Liver (tissue), 9 donors: Measurements from ENCODE around the gene ZNF33B. TPM values are rescaled to one million over a fixed set of nuclear protein-coding genes. Genes with fewer than 3 reads are reported as not detected.

Experiments used
- DNase-seq: peaks from one replicate; pipeline ENCODE4 v3.0.0-alpha.2; 2017; ENCODE audit warnings: low spot score
- H3K27ac ChIP-seq, 2 donors: one replicate each; pipeline ENCODE4 v1.7.0; 2013; ENCODE audit warnings: inconsistent platforms in 2 of 2, low read length in 2 of 2, control low read depth in 1 of 2, low read depth in 1 of 2, mild to moderate bottlenecking in 1 of 2
- H3K27me3 ChIP-seq, 4 donors: one replicate each; pipeline versions ENCODE4 v1.6.1 to v1.7.0; 2013; ENCODE audit warnings: low read length in 3 of 4, inconsistent platforms in 1 of 4, mild to moderate bottlenecking in 1 of 4, moderate library complexity in 1 of 4; ENCODE audit not compliant: control insufficient read depth in 4 of 4, insufficient read depth in 4 of 4
- H3K36me3 ChIP-seq, 4 donors: one replicate each; pipeline versions ENCODE4 v1.6.1 to v1.7.0; 2013; ENCODE audit warnings: low read length in 3 of 4, mild to moderate bottlenecking in 3 of 4, low read depth in 1 of 4, moderate library complexity in 1 of 4; ENCODE audit not compliant: control insufficient read depth in 4 of 4, insufficient read depth in 3 of 4
- H3K4me1 ChIP-seq, 4 donors: one replicate each; pipeline versions ENCODE4 v1.6.1 to v1.7.0; 2013; ENCODE audit warnings: low read length in 3 of 4, mild to moderate bottlenecking in 3 of 4, moderate library complexity in 1 of 4; ENCODE audit not compliant: control insufficient read depth in 4 of 4, insufficient read depth in 4 of 4
- H3K4me3 ChIP-seq, 3 donors: one replicate each; pipeline versions ENCODE4 v1.6.1 to v1.7.0; 2013; ENCODE audit warnings: low read length in 3 of 3, control low read depth in 1 of 3, low read depth in 1 of 3, mild to moderate bottlenecking in 1 of 3
- H3K9ac ChIP-seq, 2 donors: one replicate each; pipeline ENCODE4 v1.7.0; 2013; ENCODE audit warnings: low read length in 2 of 2, mild to moderate bottlenecking in 2 of 2, moderate library complexity in 2 of 2, control low read depth in 1 of 2, low read depth in 1 of 2
- H3K9me3 ChIP-seq, 4 donors: one replicate each; pipeline versions ENCODE4 v1.6.1 to v1.7.0; 2013; ENCODE audit warnings: low read length in 3 of 4; ENCODE audit not compliant: control insufficient read depth in 4 of 4
- EGR1 ChIP-seq, 2 donors: IDR thresholded peaks; 2 replicates each; pipeline ENCODE4 v1.6.1; 2016 to 2018; ENCODE audit warnings: antibody characterized with exemption in 2 of 2, low read depth in 2 of 2
- FOXA1 ChIP-seq: IDR thresholded peaks from 2 replicates; pipeline ENCODE4 v1.6.1; 2016; ENCODE audit warnings: antibody characterized with exemption
- FOXA2 ChIP-seq: IDR thresholded peaks from 2 replicates; pipeline ENCODE4 v1.6.1; 2016; ENCODE audit warnings: antibody characterized with exemption
- GABPA ChIP-seq, 2 donors: IDR thresholded peaks in 1 of 2; conservative IDR thresholded peaks in 1 of 2; 2 replicates each; pipeline ENCODE4 v1.6.1; 2016; ENCODE audit warnings: antibody characterized with exemption in 2 of 2, mild to moderate bottlenecking in 1 of 2, moderate library complexity in 1 of 2
- HNF4A ChIP-seq, 2 donors: conservative IDR thresholded peaks; 2 replicates each; pipeline ENCODE4 v1.6.1; 2016; ENCODE audit warnings: antibody characterized with exemption in 2 of 2, mild to moderate bottlenecking in 2 of 2
- JUND ChIP-seq, 2 donors: IDR thresholded peaks; 2 replicates each; pipeline ENCODE4 v1.6.1; 2016; ENCODE audit warnings: antibody characterized with exemption in 2 of 2
- NR2F2 ChIP-seq: IDR thresholded peaks from 2 replicates; pipeline ENCODE4 v1.6.1; 2016; ENCODE audit warnings: antibody characterized with exemption
- RAD21 ChIP-seq, 2 donors: IDR thresholded peaks; 2 replicates each; pipeline ENCODE4 v1.6.1; 2016; ENCODE audit warnings: antibody characterized with exemption in 2 of 2, mild to moderate bottlenecking in 2 of 2
- RXRA ChIP-seq, 2 donors: IDR thresholded peaks; 2 replicates each; pipeline ENCODE4 v1.6.1; 2017 to 2018; ENCODE audit warnings: antibody characterized with exemption in 2 of 2, mild to moderate bottlenecking in 1 of 2
- SP1 ChIP-seq: IDR thresholded peaks from 2 replicates; pipeline ENCODE4 v1.6.1; 2018; ENCODE audit warnings: antibody characterized with exemption, mild to moderate bottlenecking
- TAF1 ChIP-seq: conservative IDR thresholded peaks from 2 replicates; pipeline ENCODE4 v1.6.1; 2016; ENCODE audit warnings: antibody characterized with exemption, mild to moderate bottlenecking
- YY1 ChIP-seq: IDR thresholded peaks from 2 replicates; pipeline ENCODE4 v1.6.1; 2016; ENCODE audit warnings: antibody characterized with exemption, mild to moderate bottlenecking
- WGBS: extraction: QIAGEN DNeasy Blood & Tissue Kit; methylation state at CpG from one replicate; pipeline ENCODE4 v1.1.7; 2013; 5-methylcytosine and 5-hydroxymethylcytosine counted together
- polyA plus RNA-seq, 2 donors: library from polyadenylated mRNA; stranded (reverse) in 1 of 2; unstranded in 1 of 2; fragments of 200-250 nt in 1 of 2; fragments of >200 nt in 1 of 2; fragmentation: Nextera tagmentation in 1 of 2; extraction: Ambion mirVana in 1 of 2; gene quantifications; one replicate each; pipeline versions ENCODE4 v1.2.1 to v1.2.3, GENCODE V29; 2013 to 2015
- total RNA-seq, 2 donors: library from RNA; depleted of rRNA; stranded (reverse); fragments of >200 nt; gene quantifications; one replicate each; pipeline ENCODE4 v1.2.3, GENCODE V29; 2014
- TF ChIP-seq, protein P1 (sequence below): fragments of 150-350 bp; IDR thresholded peaks from 2 replicates; pipeline ENCODE4 v1.5.1; 2017; ENCODE audit warnings: improper control_type of control experiment, low read depth, low read length; ENCODE audit not compliant: missing input control
- TF ChIP-seq, protein P2 (sequence below): IDR thresholded peaks from 2 replicates; pipeline ENCODE4 v1.6.1; 2016; ENCODE audit warnings: antibody characterized with exemption, mild to moderate bottlenecking
- TF ChIP-seq, protein P3 (sequence below): IDR thresholded peaks from 2 replicates; pipeline ENCODE4 v1.6.1; 2016; ENCODE audit warnings: antibody characterized with exemption
- TF ChIP-seq, protein P4 (sequence below): IDR thresholded peaks from 2 replicates; pipeline ENCODE4 v1.6.1; 2016; ENCODE audit warnings: antibody characterized with exemption
- TF ChIP-seq, protein P5 (sequence below): IDR thresholded peaks from 2 replicates; pipeline ENCODE4 v1.6.1; 2016; ENCODE audit warnings: antibody characterized with exemption
- donor health status: healthy.
- donor health status: healthy.
- donor health status: healthy.
- donor health status: healthy.
- donor health status: healthy.

ZNF33B gene
- total and polyA plus RNA-seq, 4 donors: 5.6 to 16.0 (median 8.5) TPM

DNA sequence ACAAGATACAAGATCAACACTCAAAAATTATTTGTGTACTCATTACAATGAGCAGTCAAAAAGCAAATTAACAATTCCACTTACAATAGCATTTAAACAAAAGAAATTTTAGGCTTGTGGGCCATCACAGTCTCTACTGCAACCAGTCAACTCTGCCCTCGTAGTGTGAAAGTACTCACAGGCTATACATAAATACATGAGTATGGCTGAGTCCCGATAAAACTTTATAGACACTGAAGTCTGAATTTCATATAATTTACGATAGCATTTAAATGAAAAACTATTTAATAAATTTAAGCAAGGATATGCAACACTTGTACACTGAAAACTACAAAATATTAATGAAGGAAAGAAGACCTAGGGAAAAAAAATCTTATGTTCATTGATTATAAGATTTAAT, 90.1 kb downstream of the ZNF33B start:
- over 99% methylated on average over 3 of the region's 3 CpGs for WGBS
- Histone ChIP-seq H3K36me3 (peaks cover 0 to 6% (median 0%) of the 10 kb centered on the region in 4 donors), H3K9me3 (peaks cover 0 to 4% (median 3%) of the 10 kb centered on the region in 4 donors), H3K4me3 (no peak overlapping the region), H3K27me3 (no peaks in the 10 kb centered on the region), H3K4me1 (peaks cover 0 to 12% (median 8%) of the 10 kb centered on the region in 4 donors), H3K9ac (no peak overlapping the region), H3K27ac (no peak overlapping the region)
- DNase-seq: no peak
- TF ChIP-seq, protein P1, sequence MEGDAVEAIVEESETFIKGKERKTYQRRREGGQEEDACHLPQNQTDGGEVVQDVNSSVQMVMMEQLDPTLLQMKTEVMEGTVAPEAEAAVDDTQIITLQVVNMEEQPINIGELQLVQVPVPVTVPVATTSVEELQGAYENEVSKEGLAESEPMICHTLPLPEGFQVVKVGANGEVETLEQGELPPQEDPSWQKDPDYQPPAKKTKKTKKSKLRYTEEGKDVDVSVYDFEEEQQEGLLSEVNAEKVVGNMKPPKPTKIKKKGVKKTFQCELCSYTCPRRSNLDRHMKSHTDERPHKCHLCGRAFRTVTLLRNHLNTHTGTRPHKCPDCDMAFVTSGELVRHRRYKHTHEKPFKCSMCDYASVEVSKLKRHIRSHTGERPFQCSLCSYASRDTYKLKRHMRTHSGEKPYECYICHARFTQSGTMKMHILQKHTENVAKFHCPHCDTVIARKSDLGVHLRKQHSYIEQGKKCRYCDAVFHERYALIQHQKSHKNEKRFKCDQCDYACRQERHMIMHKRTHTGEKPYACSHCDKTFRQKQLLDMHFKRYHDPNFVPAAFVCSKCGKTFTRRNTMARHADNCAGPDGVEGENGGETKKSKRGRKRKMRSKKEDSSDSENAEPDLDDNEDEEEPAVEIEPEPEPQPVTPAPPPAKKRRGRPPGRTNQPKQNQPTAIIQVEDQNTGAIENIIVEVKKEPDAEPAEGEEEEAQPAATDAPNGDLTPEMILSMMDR: no peak
- TF ChIP-seq YY1 (no peak), NR2F2 (no peak), HNF4A (conservative IDR thresholded peaks at IDR 0.05) (no peak), JUND (IDR thresholded peaks at IDR 0.05) (no peak), FOXA1 (no peak), RAD21 (IDR thresholded peaks at IDR 0.05) (no peak), RXRA (IDR thresholded peaks at IDR 0.05) (no peak), TAF1 (no peak), EGR1 (IDR thresholded peaks at IDR 0.05; ENCODE audit: low read depth in 2 of 2) (no peak), GABPA (IDR thresholded peaks at IDR 0.05 in 1 of 2, conservative IDR thresholded peaks at IDR 0.05 in 1 of 2) (no peak), FOXA2 (no peak)
- TF ChIP-seq, protein P2, sequence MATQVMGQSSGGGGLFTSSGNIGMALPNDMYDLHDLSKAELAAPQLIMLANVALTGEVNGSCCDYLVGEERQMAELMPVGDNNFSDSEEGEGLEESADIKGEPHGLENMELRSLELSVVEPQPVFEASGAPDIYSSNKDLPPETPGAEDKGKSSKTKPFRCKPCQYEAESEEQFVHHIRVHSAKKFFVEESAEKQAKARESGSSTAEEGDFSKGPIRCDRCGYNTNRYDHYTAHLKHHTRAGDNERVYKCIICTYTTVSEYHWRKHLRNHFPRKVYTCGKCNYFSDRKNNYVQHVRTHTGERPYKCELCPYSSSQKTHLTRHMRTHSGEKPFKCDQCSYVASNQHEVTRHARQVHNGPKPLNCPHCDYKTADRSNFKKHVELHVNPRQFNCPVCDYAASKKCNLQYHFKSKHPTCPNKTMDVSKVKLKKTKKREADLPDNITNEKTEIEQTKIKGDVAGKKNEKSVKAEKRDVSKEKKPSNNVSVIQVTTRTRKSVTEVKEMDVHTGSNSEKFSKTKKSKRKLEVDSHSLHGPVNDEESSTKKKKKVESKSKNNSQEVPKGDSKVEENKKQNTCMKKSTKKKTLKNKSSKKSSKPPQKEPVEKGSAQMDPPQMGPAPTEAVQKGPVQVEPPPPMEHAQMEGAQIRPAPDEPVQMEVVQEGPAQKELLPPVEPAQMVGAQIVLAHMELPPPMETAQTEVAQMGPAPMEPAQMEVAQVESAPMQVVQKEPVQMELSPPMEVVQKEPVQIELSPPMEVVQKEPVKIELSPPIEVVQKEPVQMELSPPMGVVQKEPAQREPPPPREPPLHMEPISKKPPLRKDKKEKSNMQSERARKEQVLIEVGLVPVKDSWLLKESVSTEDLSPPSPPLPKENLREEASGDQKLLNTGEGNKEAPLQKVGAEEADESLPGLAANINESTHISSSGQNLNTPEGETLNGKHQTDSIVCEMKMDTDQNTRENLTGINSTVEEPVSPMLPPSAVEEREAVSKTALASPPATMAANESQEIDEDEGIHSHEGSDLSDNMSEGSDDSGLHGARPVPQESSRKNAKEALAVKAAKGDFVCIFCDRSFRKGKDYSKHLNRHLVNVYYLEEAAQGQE: no peak
- TF ChIP-seq, protein P3, sequence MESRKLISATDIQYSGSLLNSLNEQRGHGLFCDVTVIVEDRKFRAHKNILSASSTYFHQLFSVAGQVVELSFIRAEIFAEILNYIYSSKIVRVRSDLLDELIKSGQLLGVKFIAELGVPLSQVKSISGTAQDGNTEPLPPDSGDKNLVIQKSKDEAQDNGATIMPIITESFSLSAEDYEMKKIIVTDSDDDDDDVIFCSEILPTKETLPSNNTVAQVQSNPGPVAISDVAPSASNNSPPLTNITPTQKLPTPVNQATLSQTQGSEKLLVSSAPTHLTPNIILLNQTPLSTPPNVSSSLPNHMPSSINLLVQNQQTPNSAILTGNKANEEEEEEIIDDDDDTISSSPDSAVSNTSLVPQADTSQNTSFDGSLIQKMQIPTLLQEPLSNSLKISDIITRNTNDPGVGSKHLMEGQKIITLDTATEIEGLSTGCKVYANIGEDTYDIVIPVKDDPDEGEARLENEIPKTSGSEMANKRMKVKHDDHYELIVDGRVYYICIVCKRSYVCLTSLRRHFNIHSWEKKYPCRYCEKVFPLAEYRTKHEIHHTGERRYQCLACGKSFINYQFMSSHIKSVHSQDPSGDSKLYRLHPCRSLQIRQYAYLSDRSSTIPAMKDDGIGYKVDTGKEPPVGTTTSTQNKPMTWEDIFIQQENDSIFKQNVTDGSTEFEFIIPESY: no peak
- TF ChIP-seq, protein P4, sequence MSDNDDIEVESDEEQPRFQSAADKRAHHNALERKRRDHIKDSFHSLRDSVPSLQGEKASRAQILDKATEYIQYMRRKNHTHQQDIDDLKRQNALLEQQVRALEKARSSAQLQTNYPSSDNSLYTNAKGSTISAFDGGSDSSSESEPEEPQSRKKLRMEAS: no peak

DNA sequence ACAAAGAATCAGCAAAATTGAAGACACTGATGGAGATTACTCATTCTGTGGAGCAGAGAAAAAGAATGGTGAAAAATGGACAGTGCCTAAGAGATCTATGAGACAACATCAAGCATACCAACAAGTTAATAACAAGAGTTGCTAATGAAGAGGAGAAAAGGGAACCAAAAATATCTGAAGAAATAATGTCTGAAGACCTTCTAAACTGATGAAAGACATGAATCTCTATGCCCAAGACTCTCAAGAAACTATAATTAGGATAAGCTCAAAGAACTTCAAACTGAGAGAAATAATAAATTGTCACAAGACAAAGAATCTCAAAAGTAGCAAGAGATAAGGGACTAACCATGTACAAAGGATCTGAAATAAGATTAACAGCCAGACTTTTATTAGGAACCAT, 93.4 kb downstream of the ZNF33B start:
- H3K4me1 ChIP-seq: no peaks in the 10 kb centered on the region
- DNase-seq: no peak
- H3K27ac ChIP-seq: no peak overlapping the region
- no peaks in the 10 kb centered on the region for H3K27me3 ChIP-seq
- H3K9ac ChIP-seq: no peak overlapping the region
- H3K9me3 ChIP-seq: peaks cover 4 to 7% (median 6%) of the 10 kb centered on the region in 4 donors
- H3K36me3 ChIP-seq: peaks cover 0 to 8% (median 3%) of the 10 kb centered on the region in 4 donors
- H3K4me3 ChIP-seq: no peak overlapping the region
- TF ChIP-seq HNF4A (conservative IDR thresholded peaks at IDR 0.05) (no peak), RAD21 (IDR thresholded peaks at IDR 0.05) (no peak), FOXA2 (no peak), SP1 (no peak), RXRA (IDR thresholded peaks at IDR 0.05) (no peak), NR2F2 (no peak), GABPA (IDR thresholded peaks at IDR 0.05 in 1 of 2, conservative IDR thresholded peaks at IDR 0.05 in 1 of 2) (no peak), FOXA1 (no peak), YY1 (no peak), TAF1 (no peak), JUND (IDR thresholded peaks at IDR 0.05) (no peak)
- TF ChIP-seq, protein P5, sequence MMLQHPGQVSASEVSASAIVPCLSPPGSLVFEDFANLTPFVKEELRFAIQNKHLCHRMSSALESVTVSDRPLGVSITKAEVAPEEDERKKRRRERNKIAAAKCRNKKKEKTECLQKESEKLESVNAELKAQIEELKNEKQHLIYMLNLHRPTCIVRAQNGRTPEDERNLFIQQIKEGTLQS: no peak
- TF ChIP-seq, protein P4: no peak
- TF ChIP-seq, protein P2: no peak
